ENCODE data around the gene NCKAP1. TPM values are rescaled to one million over a fixed set of nuclear protein-coding genes. Genes with fewer than 3 reads are reported as not detected.

NCKAP1 gene
- 163 and 216 TPM in 2 replicates for total RNA-seq
- 54.5 and 56.7 TPM in 2 replicates for polyA plus RNA-seq

DNA sequence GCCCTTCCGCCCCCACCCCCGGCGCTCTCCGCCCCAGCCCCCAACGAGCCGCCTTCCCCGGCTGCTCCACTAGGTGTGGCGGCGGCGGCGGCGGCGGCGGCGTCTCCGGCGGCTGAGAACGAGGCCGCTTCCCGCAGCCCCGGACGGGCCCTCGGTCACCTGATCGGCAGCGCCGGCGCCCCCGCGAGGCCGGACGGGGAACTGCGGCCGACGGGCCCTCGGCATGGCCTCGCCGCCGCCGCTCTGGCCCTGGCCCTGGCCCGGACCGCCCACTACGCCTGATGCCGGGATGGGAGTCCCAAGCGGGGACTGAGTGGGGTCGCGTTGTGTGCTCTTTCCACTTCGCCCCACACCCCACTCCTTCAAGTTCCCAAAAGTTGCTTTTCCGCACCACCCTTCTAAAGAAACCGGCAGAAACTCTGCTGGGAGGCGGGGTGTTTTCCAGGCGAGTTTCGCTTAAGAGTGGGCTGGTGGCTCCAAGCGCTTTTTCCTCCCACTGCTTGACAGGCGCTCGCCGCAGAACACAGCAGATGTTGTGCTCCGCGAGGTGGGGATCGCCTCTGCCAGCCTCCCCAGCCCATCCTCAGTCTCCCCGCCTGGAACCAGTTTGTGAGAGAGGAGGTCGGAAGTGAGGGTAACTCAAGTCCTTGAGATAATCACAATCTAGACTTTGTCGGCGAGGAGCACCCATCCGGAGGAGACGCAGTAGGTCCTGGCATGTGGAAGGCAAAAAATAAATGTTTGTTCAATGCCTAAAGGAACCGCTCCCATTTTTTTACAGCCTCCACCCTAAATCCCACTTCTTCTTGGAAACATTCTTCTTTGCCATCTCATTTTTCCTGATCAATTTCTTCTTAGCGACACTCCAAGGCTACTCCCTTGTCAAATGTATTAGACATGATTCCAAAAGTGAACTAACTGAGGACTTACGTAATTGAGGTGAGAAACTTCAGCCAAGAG, at the start of gene NCKAP1:
Gene NCKAP1, minus strand, starts transcription at position 117 of the 960 bp plus-strand sequence. CDS start 358 bp downstream, outside the sequence.
- H3K9me3 ChIP-seq (ENCODE audit: low read depth), result no peaks in the 10 kb centered on the region
- WGBS (ENCODE audit: low lambda C conversion rate, missing lambda C conversion rate), result 6% methylated on average over 44 of the region's 68 CpGs
- H3K27ac ChIP-seq, result peak within 1 kb of the TSS; percentile 97
- H3K4me1 ChIP-seq (ENCODE audit: insufficient read depth), result peaks cover 13% of the 10 kb centered on the region
- peaks cover 43% of the 10 kb centered on the region for H3K79me2 ChIP-seq
- peak; percentile 95 for DNase-seq (ENCODE audit: low spot score)
- H4K20me1 ChIP-seq (ENCODE audit: insufficient read depth, poor library complexity, severe bottlenecking), result peaks cover 35% of the 10 kb centered on the region
- H3K36me3 ChIP-seq (replicated peaks; ENCODE audit: insufficient read depth, low read depth), result no peaks in the 10 kb centered on the region
- H3K4me2 ChIP-seq, result peak within 1 kb of the TSS; percentile 78
- H3K27me3 ChIP-seq, result no peaks in the 10 kb centered on the region
- no peaks in the 10 kb centered on the region for H3K9me2 ChIP-seq (replicated peaks; ENCODE audit: insufficient read depth)
- H3K4me3 ChIP-seq, result peak within 1 kb of the TSS; percentile 74
- H2AFZ ChIP-seq, result peak within 1 kb of the TSS; percentile 85
- TF ChIP-seq CTCF (IDR thresholded peaks at IDR 0.05; ENCODE audit: poor library complexity) (peak; percentile 71), EZH2 (IDR thresholded peaks at IDR 0.05; ENCODE audit: borderline replicate concordance) (no peak), EZH2phosphoT487 (IDR thresholded peaks at IDR 0.05; ENCODE audit: low read depth, severe bottlenecking, unreplicated experiment) (no peak)

DNA sequence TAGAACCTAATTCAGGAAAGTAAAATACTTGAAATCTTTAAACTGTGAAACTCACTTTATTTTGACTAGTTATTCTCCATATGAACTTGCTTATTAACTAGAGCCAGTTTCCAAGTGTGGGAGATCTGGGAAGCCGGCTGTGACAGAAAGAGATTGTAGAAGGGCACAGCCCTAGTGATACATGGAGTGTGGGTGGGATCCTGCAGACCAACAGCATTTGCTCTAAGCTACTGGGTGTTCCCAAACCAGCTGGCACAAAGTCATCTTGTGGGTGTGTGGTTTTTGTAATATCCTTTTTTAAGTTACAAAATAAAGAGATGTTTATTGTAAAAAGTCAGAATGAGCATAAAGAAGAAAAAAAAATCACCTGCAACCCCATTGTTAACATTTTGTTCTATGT, 43.7 kb upstream of the NCKAP1 start:
- H3K27ac ChIP-seq, result no peak overlapping the region
- no peak for TF ChIP-seq EZH2 (IDR thresholded peaks at IDR 0.05; ENCODE audit: borderline replicate concordance)
- TF ChIP-seq CTCF (IDR thresholded peaks at IDR 0.05; ENCODE audit: poor library complexity), result no peak
- no peak for TF ChIP-seq EZH2phosphoT487 (IDR thresholded peaks at IDR 0.05; ENCODE audit: low read depth, severe bottlenecking, unreplicated experiment)
- 62% methylated on average over 1 of the region's 1 CpG for WGBS (ENCODE audit: low lambda C conversion rate, missing lambda C conversion rate)

DNA sequence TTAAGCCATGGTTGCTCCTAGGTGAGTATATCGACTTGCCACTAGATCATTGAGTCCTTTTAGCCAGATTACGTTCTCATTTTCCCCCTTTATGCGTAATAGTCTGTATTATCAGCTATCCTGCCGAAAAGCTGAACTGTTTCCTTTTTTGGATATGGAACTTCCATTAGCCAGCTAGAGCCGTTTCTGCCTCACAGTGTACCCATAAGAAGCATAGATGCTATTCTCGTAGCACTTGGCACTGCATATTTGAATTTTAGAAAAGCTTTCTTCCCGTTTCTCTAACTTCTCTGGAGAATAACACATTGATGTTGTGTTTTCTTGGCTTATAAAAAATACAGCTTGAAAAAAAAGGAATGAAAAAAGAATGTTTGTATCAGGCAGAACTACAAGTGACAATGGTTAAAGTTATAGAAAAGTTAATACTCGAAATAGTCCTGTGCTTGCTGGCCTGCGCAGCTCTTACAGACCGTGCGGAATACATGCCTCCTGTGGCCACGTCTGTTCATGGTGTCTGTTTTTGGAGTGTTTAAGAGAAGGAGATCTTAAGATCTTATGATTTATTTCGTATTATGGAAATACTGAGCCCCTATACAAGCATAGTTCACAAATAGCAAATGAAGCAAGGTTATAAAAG, 41.0 kb upstream of the NCKAP1 start:
- peak overlapping the region; percentile 75 for H3K4me2 ChIP-seq
- H3K9me3 ChIP-seq (ENCODE audit: low read depth), result no peaks in the 10 kb centered on the region
- H3K27ac ChIP-seq, result peak overlapping the region; percentile 78
- H3K9me2 ChIP-seq (replicated peaks; ENCODE audit: insufficient read depth), result no peaks in the 10 kb centered on the region
- no peaks in the 10 kb centered on the region for H3K36me3 ChIP-seq (replicated peaks; ENCODE audit: insufficient read depth, low read depth)
- TF ChIP-seq EZH2phosphoT487 (IDR thresholded peaks at IDR 0.05; ENCODE audit: low read depth, severe bottlenecking, unreplicated experiment) (no peak), CTCF (IDR thresholded peaks at IDR 0.05; ENCODE audit: poor library complexity) (no peak), EZH2 (IDR thresholded peaks at IDR 0.05; ENCODE audit: borderline replicate concordance) (no peak)
- peak overlapping the region; percentile 73 for H3K4me3 ChIP-seq
- peaks cover 5% of the 10 kb centered on the region for H3K27me3 ChIP-seq
- no peak for DNase-seq (ENCODE audit: low spot score)
- H2AFZ ChIP-seq, result peak overlapping the region; percentile 90
- H3K79me2 ChIP-seq, result peaks cover 7% of the 10 kb centered on the region
- no peaks in the 10 kb centered on the region for H4K20me1 ChIP-seq (ENCODE audit: insufficient read depth, poor library complexity, severe bottlenecking)
- WGBS (ENCODE audit: low lambda C conversion rate, missing lambda C conversion rate), result 62% methylated on average over 13 of the region's 13 CpGs
- peaks cover 5% of the 10 kb centered on the region for H3K4me1 ChIP-seq (ENCODE audit: insufficient read depth)

More for the DNA sequence above, 43.7 kb upstream of the NCKAP1 start:
- no peak overlapping the region for H3K4me3 ChIP-seq
- H3K27me3 ChIP-seq, result no peaks in the 10 kb centered on the region
- H3K36me3 ChIP-seq (replicated peaks; ENCODE audit: insufficient read depth, low read depth), result no peaks in the 10 kb centered on the region
- H3K4me1 ChIP-seq (ENCODE audit: insufficient read depth), result peaks cover 5% of the 10 kb centered on the region
- no peaks in the 10 kb centered on the region for H3K9me3 ChIP-seq (ENCODE audit: low read depth)
- no peak overlapping the region for H3K4me2 ChIP-seq
- no peak for DNase-seq (ENCODE audit: low spot score)
- peaks cover 7% of the 10 kb centered on the region for H3K79me2 ChIP-seq
- H3K9me2 ChIP-seq (replicated peaks; ENCODE audit: insufficient read depth), result no peaks in the 10 kb centered on the region
- H4K20me1 ChIP-seq (ENCODE audit: insufficient read depth, poor library complexity, severe bottlenecking), result no peaks in the 10 kb centered on the region
- H2AFZ ChIP-seq, result no peak overlapping the region
